Measurements from ENCODE around the gene CLTC. TPM values are rescaled to one million over a fixed set of nuclear protein-coding genes. Genes with fewer than 3 reads are reported as not detected.

CLTC gene
- total RNA-seq, 1 donor from 2014 or later, result 178 TPM

DNA sequence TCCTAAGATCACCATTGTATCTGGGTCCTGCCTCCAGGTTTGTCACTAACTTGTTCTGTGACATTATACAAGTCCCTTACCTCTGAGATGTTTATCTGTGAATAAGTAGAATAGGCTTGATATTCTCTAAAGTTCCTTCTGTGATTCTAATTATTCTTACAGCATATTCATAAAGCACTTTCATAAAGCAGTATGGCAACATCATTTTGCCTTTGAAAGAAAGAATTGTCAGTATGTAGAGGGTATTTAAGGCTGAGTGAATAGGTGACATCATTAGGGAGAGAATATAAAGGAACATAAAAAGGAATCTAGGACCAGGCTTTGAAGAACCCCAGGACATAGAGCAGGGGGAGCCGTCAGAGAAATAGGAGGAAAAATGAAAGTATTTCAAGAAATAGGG, 103.3 kb downstream of the CLTC start:
- intact Hi-C loops (cut with micrococcal nuclease), result no loop called here

DNA sequence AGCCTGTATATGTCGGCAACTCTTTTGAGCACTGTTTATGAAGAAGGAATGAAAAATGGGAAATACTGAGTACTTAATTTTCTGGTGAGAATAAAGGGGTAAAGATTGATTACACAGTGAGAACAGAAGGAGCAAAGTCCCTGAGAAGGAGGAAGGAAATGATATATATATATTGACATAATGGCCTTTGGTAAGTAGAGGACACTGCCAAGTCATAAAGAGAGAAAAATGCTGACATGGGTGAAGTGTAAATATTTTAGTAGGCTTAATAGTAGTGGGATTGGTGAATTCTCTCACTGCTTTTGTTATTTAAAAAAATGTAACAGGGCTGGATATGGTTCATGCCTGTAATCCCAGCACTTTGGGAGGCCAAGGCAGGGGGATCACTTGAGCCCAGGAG, 103.9 kb downstream of the CLTC start:
- intact Hi-C loops (cut with micrococcal nuclease), result no loop called here

DNA sequence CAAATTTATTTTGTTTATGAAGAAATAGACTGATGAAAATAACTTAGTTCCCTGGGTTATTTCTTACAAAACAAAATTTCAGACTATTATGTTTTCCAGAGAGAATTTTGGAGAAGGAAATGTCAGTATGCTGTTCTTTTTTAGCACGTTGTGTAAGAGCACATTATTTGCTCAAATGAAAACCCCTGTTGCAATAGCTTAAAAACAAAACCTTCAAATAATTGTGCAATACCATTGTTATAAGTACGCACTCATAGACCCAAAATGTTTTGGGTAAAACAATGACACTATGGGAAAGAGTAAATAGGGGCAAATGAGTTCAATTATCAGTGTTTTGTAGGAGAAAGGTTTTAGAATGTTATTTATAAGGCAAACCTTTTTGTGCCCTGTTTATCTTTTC, 106.0 kb downstream of the CLTC start:
- intact Hi-C loops (cut with micrococcal nuclease), result no loop called here

DNA sequence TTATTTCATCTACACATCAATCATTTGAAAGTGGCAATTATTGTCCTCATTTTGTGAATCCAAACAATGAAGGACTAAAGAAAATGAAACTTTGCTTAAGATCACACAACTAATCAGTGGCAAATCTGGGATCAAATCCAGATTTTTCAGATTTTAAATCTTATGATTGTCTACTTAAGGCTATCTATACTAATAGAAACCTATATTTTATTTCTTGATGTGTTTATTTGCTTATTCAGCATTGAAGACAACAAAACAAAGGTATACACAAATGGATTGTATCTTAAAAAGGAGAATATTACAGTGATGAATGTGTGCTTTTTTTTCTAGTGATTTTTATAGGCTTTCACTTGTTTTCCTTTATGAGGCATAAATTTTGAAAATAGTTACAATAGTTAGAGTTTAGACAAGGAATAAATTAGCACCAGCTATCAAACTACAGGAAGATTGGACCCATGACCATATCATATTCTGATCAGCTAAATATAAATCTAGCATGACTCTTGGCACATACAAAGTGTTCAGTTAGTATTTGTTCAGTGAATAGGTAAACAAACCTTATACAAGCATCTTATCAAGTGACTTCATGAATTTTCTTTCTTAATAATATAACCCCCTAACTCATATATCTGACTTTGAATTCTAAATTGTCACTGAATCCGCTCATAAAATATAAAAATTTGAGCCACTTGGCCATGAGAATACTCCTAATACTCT, 108.3 kb downstream of the CLTC start:
- intact Hi-C loops (cut with micrococcal nuclease), result no loop called here

DNA sequence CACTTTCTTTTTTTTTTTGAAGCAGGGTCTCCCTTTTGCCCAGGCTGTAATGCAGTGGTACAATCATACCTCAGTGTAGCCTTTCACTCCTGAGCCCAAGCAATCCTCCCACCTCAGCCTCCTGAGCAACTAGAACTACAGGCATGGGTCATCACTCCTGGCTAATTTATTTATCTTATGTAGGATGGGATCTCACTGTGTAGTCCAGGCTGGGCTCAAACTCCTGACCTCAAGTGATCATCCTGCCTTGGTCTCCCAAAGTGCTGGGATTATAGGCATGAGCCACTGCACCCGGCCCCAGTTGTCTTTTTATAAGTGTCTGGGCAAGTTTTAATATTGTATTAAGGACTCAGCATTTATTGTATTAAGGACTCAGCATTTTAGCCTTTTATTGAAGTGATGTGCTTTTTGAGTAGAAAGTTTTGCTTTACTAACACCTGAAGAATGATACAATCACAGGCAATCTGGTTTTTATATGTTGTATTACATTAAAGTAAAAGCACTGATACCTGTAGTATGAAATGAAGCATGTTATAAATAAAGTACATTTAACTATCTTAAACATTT, 110.7 kb downstream of the CLTC start:
- intact Hi-C loops (cut with micrococcal nuclease), result no loop called here

DNA sequence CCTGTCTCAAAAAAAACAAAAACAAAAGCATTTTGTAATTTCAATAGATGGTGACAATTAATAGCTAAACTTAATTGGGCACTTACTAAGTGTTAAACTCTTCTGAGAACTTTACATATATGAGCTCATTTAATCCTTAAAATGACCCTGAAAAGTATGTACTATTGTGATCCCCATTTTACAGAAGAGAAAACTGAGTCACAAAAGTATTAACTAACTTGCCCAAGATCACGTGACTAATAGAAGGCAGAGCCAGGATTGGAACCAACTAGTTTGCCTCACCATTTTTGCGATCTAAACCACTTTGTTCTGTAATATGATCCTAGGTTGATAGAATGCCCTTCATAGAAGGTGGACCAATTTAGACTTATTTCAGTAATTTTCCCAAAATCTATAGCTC, 114.0 kb downstream of the CLTC start:
- intact Hi-C loops (cut with micrococcal nuclease), result no loop called here

DNA sequence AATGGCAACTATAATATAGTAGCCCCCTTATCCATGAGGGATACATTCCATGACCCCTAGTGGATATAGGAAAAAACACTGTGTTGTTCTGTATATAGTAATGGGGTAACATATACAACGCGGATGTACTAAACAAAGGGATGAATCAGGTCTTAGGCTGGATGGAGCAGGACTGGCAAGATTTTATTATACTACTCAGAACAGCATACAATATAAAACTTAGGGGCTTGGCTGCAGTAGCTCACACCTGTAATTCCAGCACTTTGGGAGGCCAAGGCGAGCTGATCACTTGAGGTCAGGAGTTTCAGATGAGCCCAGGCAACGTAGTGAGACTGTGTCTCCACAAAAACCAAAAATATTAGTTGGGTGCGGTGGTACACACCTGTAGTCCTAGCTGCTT, 114.5 kb downstream of the CLTC start:
- intact Hi-C loops (cut with micrococcal nuclease), result no loop called here

- intact Hi-C loops (cut with micrococcal nuclease), result no loop called here
Observed at GRCh38 chr17:59737324-59737723, 117.6 kb downstream of the CLTC start.

- intact Hi-C loops (cut with micrococcal nuclease), result no loop called here
Observed at GRCh38 chr17:59743842-59744241, 124.1 kb downstream of the CLTC start.

GRCh38 chr17:59745040-59745439, 125.3 kb downstream of the CLTC start:
- intact Hi-C loops (cut with micrococcal nuclease), result loop anchor here (5.0 kb wide), 2 partner anchors 217 to 292 kb away; partner anchors contain the start of gene RNFT1

Other genes with a start within 250 kb of the CLTC start
- gene DHX40, start 54.3 kb upstream of the CLTC start, total RNA-seq, result 15.3 and 15.6 TPM in 2 replicates
- gene PTRH2, start 87.5 kb downstream of the CLTC start, total RNA-seq, result 26.0 and 27.4 TPM in 2 replicates
- 312 and 320 TPM in 2 replicates for gene VMP1, start 87.8 kb downstream of the CLTC start, total RNA-seq

Measured in T-helper 2 cell treated with Interferon-gamma antibody and Interleukin-4, amounts not matched to agents 100 ng/mL and 5 ng/mL, for 36 hours (primary cell).